Measurements from ENCODE around the gene FAM234B. TPM values are rescaled to one million over a fixed set of nuclear protein-coding genes. Genes with fewer than 3 reads are reported as not detected.

The FAM234B gene
- total RNA-seq, 4 donors from 2014 or later: 0.60 to 2.6 (median 1.8) TPM

DNA sequence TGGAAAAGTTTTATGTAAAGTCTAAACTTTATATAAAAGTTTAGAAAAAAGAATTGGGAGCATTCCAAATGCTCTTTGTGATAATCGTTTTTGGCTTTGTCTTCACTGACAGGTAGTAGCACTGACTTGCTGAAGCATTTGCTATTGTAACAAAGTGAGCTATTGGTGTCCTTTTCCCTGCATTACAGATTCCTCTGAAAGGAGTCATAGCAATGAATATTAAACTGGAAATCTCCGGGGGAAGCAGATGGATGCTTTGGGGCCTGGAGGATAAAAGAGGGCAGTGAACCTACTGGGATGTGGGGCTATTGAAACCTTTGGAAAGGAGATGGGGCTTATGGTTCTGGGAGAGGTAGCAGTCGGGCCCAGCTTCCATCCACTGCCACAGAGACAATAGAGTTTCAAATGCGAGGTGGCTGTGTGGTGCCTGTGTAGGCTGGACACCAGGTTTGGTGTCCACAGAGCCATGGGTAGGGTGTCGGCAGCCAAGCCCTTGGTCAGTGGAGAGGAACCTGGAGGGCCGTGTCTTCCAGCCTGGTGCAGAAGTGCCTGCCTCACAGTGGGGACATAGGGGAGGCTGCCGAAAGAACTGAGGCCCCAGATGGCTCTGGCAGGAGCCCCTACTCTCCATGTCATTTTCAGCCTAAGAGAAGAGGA lies 49.1 kb downstream of the FAM234B start:
- peaks cover 0 to 14% (median 7%) of the 10 kb centered on the region in 4 donors for H3K4me1 ChIP-seq
- H3K9me3 ChIP-seq: no peaks in the 10 kb centered on the region
- in situ Hi-C loops (cut with MboI; ENCODE audit: low pct_ligation_motif_present in 1 of 4, low pct_unique_long_range_greater_than_20kb in 1 of 4, low sequenced_read_pairs in 3 of 4) (loop anchor here in 1 of 4 donors (10.0 kb wide), 1 partner anchor 89 kb away; the partner anchor contains the start of gene HEBP1), intact Hi-C loops (cut with DNase I; ENCODE audit: low total_unique reads) (no loop called here)
- H3K36me3 ChIP-seq: no peaks in the 10 kb centered on the region
- H3K4me3 ChIP-seq: no peak overlapping the region
- WGBS, 2 donors (ENCODE audit: low coverage in 1 of 2): 57 to 80% methylated on average over 3 to 7 of the region's 7 CpGs
- H3K27ac ChIP-seq: no peak overlapping the region
- TF ChIP-seq POLR2AphosphoS5 (IDR thresholded peaks at IDR 0.05) (no peak), EP300 (IDR thresholded peaks at IDR 0.05; ENCODE audit: low read depth) (no peak), POLR2A (IDR thresholded peaks at IDR 0.05) (no peak)
- TF ChIP-seq, protein P1, sequence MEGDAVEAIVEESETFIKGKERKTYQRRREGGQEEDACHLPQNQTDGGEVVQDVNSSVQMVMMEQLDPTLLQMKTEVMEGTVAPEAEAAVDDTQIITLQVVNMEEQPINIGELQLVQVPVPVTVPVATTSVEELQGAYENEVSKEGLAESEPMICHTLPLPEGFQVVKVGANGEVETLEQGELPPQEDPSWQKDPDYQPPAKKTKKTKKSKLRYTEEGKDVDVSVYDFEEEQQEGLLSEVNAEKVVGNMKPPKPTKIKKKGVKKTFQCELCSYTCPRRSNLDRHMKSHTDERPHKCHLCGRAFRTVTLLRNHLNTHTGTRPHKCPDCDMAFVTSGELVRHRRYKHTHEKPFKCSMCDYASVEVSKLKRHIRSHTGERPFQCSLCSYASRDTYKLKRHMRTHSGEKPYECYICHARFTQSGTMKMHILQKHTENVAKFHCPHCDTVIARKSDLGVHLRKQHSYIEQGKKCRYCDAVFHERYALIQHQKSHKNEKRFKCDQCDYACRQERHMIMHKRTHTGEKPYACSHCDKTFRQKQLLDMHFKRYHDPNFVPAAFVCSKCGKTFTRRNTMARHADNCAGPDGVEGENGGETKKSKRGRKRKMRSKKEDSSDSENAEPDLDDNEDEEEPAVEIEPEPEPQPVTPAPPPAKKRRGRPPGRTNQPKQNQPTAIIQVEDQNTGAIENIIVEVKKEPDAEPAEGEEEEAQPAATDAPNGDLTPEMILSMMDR (IDR thresholded peaks at IDR 0.05): no peak
- DNase-seq: no peak
- no peaks in the 10 kb centered on the region for H3K27me3 ChIP-seq

DNA sequence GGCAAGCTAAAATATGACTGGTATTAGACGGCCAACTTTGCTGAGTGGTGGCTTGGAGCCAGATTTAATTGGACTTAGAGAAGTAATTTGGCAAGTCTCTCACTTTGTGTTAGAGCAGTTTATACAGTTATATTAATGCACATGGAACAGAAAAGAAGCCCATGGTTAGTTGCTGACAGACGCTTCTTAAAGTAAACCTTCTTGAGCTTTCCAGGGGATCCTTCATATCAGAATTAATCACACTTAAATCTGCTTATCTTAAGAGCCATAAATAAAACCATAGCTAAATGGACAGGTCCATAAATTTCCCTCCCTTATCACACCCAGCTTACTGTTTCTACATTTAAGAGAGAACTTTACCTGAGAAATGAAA lies 49.7 kb downstream of the FAM234B start:
- Histone ChIP-seq H3K9me3 (no peaks in the 10 kb centered on the region), H3K36me3 (no peaks in the 10 kb centered on the region), H3K27ac (no peak overlapping the region), H3K4me1 (peaks cover 5 to 19% (median 12%) of the 10 kb centered on the region in 4 donors), H3K27me3 (no peaks in the 10 kb centered on the region), H3K4me3 (no peak overlapping the region)
- intact Hi-C loops (cut with DNase I; ENCODE audit: low total_unique reads): no loop called here
- in situ Hi-C loops (cut with MboI; ENCODE audit: low pct_ligation_motif_present in 1 of 4, low pct_unique_long_range_greater_than_20kb in 1 of 4, low sequenced_read_pairs in 3 of 4): loop anchor here in 1 of 4 donors (10.0 kb wide), 1 partner anchor 89 kb away; the partner anchor contains the start of gene HEBP1
- TF ChIP-seq POLR2A (IDR thresholded peaks at IDR 0.05) (no peak), EP300 (IDR thresholded peaks at IDR 0.05; ENCODE audit: low read depth) (no peak), POLR2AphosphoS5 (IDR thresholded peaks at IDR 0.05) (no peak)
- TF ChIP-seq, protein P1 (IDR thresholded peaks at IDR 0.05): no peak
- WGBS, 2 donors (ENCODE audit: low coverage in 1 of 2): 52 to 57% methylated on average over 2 of the region's 2 CpGs
- DNase-seq: no peak

DNA sequence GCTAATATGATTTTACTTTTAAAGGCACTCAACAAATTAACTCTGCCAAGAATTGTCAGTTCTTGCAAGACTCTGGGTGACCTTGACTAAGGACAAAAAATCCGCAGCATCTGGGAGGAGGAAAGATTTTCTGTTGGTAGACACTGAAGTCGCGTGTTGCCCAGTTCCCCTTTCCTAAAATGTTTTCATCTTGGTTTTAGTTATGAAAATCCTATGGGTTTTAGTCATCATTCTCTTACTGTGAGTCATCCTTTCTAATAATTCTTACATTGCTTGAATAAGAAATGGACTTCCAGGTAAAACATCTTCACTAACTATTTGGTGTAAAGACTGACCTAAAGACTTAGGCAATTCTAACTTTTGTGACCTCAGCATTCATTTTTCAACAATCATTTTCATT lies 50.2 kb downstream of the FAM234B start:
- Histone ChIP-seq H3K27ac (no peak overlapping the region), H3K4me3 (no peak overlapping the region), H3K4me1 (peaks cover 6 to 24% (median 16%) of the 10 kb centered on the region in 4 donors), H3K36me3 (no peaks in the 10 kb centered on the region), H3K27me3 (no peaks in the 10 kb centered on the region), H3K9me3 (no peaks in the 10 kb centered on the region)
- in situ Hi-C loops (cut with MboI; ENCODE audit: low pct_ligation_motif_present in 1 of 4, low pct_unique_long_range_greater_than_20kb in 1 of 4, low sequenced_read_pairs in 3 of 4): loop anchor here in 1 of 4 donors (10.0 kb wide), 1 partner anchor 90 kb away; the partner anchor contains the start of gene HEBP1
- intact Hi-C loops (cut with DNase I; ENCODE audit: low total_unique reads): no loop called here
- no peak for TF ChIP-seq POLR2AphosphoS5 (IDR thresholded peaks at IDR 0.05)
- TF ChIP-seq POLR2A (IDR thresholded peaks at IDR 0.05): no peak
- TF ChIP-seq EP300 (IDR thresholded peaks at IDR 0.05; ENCODE audit: low read depth): no peak
- TF ChIP-seq, protein P1 (IDR thresholded peaks at IDR 0.05): no peak
- DNase-seq: no peak
- 58 to 67% methylated on average over 3 of the region's 3 CpGs for WGBS, 2 donors (ENCODE audit: low coverage in 1 of 2)

DNA sequence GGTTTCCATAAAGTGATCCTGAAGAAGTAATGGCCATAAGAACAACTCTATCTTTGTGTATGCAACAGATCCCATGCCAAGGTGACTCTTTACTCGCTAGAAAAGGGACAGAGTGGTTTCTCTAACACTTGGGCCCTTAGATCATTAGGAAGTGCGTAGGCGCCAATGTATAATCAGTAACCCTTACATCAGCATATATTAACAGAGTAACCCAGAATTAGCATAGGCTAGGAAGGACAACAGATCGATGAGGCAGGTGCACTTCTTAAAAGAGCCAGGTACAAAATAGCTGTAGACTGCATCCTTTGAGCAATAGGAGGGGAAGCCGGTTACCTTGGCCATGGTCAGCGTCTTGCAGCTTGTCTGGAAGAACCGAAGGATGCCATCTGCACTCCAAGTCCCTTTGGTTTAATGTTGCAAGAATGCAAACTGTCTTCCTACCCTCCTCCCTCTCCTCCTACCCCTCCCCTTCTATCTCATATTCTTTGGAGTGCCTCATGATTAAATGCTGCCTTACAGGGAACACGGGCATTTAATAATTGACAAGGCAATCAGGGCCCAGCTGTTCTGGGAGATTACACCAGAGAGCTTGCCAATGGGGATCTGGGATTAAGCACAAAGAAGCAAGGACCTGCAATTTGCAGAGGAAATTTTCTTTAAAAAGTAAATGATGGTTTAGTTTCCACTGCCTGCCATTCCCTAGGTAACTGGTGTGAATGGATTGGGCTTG lies 51.2 kb downstream of the FAM234B start:
- no peaks in the 10 kb centered on the region for H3K36me3 ChIP-seq
- no peak overlapping the region for H3K4me3 ChIP-seq
- TF ChIP-seq, protein P1 (IDR thresholded peaks at IDR 0.05): no peak
- TF ChIP-seq POLR2AphosphoS5 (IDR thresholded peaks at IDR 0.05): no peak
- no peak for TF ChIP-seq EP300 (IDR thresholded peaks at IDR 0.05; ENCODE audit: low read depth)
- no peak for TF ChIP-seq POLR2A (IDR thresholded peaks at IDR 0.05)
- intact Hi-C loops (cut with DNase I; ENCODE audit: low total_unique reads) (no loop called here), in situ Hi-C loops (cut with MboI; ENCODE audit: low pct_ligation_motif_present in 1 of 4, low pct_unique_long_range_greater_than_20kb in 1 of 4, low sequenced_read_pairs in 3 of 4) (loop anchor here in 3 of 4 donors (5.0 to 10.0 kb wide), 2 partner anchors 91 to 117 kb away; partner anchors contain the start of gene HEBP1 (in 1 of the 3))
- no peak overlapping the region for H3K27ac ChIP-seq
- no peak for DNase-seq
- 81 to 87% methylated on average over 7 to 8 of the region's 8 CpGs for WGBS, 2 donors (ENCODE audit: low coverage in 1 of 2)
- H3K9me3 ChIP-seq: no peaks in the 10 kb centered on the region
- peaks cover 10 to 31% (median 22%) of the 10 kb centered on the region in 4 donors for H3K4me1 ChIP-seq
- H3K27me3 ChIP-seq: no peaks in the 10 kb centered on the region
